Cerebellar cortex (tissue), 1 donor: ENCODE measurements around the gene ATP2B2.

Experiments
- DNase-seq: peaks from one replicate; pipeline ENCODE4 v3.0.0-alpha.2; 2015; ENCODE audit warnings: low spot score

ATP2B2 gene

DNA sequence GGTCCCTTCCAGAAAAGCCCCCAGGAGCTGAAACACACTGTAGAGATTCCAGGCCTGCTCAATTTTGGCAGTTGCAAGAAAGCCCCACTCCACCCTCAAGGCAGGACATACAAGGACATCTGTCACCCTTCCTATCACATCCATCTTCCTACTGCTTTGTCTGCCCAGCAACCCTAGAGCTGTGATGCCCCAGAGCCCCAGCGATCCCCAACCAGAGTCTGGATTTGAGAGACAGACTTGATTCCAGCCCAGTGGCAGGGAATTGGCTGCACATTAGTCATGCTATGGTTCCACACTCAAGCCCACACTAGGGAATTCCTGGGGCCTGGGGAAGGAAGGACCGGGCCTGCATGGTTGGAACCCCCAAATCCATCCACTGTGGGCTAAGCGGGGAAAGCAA, 56.8 kb downstream of the ATP2B2 start:
- no peak for DNase-seq

DNA sequence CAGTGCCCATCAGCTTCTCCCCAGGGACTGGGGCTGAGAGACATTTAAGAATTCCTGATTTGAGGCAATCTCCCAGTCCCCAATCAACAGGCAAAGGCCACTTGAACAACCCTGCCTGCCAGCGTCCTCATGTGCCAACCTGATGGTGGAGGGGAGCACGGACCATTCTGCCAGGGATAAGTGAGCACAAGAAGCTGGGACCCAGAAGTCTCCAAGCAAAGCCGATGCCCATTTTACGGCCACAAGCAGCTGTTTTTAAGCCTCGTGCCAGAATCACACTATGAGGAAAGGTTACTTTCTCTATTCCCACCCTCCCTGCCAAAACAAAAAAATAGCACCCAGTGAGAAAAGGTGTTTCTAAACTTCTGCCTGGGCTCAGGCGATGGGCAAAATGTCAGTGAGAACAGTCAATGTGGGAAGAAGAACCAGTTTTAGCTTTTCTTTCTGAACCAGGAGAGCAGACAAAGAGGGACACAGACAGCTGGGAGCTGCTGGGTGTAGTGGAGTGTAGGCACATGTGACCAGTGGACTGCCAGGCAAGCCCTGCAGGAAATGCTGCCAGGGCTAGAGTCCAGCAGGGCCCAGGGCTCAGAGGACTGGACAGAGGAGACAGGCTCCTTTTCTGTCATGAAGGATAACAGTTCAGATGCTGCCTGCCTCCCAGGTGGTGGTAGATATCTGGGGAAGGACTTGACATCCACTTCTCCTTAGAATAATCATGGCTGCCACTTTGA, 57.7 kb downstream of the ATP2B2 start:
- DNase-seq = peak; percentile 79

DNA sequence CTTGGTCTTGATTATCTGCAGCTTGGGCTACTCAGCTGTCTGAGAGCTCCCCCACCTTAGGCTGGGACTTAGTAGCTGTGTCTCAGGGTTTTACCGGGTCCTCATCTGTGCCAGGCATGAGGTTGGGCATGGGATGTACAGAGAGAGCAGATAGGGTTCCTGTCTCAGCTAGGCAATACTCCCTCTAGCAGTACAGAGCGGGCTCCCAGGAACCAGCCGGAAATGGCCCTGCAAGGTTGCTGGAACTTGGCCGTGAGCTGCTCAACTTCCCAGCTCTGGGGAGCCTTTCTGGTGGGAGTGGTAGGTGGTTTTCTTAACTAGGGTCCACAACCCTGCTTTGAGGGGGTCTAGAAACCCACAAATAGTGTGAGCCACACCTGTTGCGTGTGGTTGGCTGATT, 58.3 kb downstream of the ATP2B2 start:
- no peak for DNase-seq

DNA sequence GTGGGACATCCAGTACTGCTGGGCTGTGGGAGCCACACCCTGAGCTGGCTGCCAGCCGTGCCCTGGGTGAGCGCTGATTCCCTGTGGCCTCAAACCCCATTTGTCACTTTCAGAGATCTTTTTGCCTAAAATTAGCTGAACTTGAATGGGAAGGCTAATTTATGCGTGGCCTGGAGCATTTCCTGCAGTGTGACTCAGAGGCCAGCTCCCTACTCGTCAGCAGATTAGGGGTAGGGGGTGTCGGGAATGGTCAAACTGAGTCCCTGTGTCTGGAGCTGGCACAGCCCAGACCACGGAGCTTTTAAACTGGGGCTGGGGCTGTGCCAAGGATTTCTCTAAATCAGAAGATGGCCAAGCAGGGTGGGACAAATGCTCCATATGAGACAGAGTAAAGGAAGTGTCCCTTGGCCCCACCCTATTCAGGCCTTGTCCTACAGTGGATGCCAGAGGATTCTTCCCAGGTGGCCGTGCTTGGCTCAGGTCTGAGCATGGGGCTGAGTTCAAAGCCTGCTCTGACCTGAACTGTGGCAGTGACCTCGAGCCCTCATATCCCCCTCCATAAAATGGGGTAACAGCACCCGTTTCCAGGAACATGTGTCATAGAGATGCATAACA, 59.7 kb downstream of the ATP2B2 start:
- no peak for DNase-seq

DNA sequence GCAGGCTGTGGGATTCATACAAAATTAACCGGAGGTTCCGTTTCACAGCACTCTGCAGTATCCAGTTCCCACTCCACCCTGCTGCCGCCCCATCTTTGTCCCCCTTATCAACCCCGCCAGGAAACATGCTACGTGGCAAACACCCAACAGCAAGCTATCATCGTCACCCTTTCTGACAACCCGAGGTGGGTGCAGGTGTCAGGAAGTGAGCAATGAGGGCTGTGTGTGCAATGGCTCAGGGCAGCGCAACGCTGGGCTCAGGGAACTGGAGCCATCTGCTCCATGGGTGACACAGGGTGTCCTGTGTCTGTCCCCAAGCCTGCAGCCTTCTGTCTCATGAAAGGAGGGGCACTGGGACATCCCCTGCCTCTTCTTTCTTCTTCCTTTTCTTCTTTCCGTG, 60.9 kb downstream of the ATP2B2 start:
- no peak for DNase-seq

DNA sequence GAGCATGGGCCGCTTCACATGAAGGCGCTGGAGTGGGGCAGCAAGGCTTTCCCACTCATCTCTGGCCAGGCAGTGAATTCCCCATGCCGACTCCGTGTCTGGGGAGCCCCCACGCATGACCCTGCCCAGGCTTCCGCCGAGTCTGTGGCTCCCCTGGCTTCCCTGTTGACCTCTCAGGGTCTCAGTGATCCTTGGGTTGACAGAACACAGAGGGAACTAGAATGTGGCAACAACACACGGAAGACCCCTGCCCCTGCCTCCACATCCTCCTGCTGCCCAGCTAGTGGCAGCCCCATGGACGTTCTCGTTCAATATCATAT, 61.3 kb downstream of the ATP2B2 start:
- DNase-seq = no peak

DNA sequence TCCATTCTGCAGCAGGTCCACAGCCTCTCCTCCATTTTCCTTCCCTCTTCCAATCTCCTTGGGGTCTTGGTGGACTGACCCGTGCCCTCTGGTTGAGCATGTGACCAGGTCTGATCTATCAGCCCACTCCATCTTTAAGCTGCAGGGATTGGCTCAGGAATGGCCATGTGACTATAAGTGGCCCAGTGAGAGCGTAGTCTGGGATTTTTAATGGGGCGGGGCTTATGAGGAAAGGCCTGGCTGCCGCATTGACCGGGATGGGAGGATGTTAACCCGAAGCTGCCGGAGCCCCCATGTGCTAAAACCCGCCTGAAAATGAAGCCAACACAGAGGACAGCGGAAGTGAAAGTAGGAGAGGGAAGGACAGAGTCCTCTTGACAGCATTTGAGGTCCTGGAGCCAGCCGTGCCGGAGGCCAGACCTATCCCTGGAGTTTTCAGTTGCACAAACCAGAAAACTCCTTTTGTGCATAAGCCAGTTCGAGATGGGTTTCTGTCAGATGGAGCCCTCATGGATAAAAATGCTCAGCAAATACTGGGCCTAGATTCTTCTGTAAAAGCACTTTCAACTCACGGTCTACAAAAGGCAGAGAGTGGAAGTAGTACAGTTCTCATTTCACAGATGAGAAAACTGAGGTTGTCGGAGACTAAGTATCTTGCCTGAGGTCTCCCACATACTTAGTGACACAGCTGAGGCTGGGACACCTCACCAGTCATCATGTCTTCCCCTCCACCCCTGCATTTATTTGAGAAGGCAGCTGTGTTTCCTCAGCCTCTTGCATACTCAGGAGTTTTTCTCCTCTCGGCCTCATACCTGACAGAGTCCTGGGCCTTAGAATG, 61.9 kb downstream of the ATP2B2 start:
- no peak for DNase-seq

DNA sequence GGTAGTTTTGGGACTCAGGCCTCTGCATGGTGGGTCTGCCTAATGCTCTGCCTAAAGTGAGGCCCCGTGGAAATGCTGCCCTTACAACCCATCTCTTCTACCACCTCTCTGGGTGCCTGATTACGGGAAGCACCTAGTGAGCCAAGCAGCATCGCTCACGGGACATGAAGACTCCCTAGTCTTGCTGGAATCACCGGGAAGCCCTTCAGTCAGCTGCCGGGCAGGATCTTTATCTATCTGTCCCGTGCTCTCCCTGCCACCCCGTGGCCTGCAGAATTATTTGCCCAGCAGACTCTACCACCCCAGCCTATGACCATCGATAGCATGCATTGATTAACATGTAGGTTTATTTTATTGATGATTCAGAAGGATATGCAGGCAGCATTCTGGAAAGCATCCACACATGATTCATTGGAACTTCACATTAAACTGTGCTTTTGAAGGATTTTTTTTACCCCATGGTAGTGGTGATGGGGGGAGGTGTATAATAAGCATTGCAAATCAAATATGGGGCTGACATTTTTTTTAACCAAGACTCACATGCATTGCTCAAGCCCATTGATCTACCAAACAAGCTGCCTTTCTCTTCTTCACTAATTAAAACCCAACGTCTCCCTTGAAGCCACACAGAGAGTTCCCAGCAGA, 63.1 kb downstream of the ATP2B2 start:
- DNase-seq = no peak

DNA sequence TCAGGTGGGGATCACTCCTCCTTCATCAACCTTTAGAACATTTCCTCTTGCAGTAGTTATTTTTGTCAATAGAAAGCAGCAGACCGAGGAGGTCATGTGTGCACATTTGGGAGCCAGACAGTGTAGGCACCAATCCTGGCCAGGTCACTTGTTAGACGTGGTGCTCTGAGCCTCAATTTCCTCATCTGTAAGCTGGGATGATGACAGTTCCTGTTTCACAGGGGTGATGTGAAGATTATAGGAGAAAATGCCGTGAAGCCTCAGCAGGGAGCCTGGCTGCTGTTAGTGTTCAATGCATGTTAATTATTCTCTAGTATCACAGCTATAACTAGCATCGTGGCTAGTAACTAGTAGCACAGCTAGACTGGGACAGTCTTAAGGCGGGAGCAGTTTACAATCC, 64.7 kb downstream of the ATP2B2 start:
- no peak for DNase-seq

DNA sequence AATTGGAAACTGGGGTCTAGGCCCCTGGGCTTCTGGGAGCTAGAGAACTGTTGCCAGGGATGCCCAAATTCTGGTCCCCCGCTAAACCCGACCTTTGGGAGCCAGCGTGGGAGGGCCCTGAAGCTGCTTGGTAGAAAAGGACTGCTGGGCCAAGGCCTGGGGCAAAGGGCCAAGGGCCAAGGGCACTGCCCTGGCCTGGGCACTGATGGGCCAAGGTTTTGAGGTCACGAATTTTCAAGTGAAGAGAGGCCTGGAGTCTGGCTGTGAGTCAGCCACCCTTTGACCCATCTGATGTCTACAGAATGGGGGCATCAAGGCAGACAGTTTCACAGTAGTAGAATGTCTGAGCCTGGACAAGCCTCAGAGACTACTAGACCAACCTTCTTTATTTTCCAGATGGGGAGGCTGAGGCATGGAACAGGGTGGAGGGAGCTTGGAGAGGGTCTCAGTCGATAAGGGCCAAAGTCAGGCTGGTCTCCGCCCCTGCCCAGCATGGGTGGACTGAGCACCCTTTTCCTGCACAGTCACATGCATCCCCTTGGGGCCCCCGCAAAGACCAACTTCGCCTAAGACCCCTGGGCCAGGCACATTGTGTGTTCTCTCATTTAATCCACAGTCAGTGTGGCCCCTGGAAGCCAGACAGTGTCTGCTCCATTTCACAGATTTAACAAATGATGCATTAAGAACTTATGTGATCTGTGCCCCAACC, 66.3 kb downstream of the ATP2B2 start:
- no peak for DNase-seq

DNA sequence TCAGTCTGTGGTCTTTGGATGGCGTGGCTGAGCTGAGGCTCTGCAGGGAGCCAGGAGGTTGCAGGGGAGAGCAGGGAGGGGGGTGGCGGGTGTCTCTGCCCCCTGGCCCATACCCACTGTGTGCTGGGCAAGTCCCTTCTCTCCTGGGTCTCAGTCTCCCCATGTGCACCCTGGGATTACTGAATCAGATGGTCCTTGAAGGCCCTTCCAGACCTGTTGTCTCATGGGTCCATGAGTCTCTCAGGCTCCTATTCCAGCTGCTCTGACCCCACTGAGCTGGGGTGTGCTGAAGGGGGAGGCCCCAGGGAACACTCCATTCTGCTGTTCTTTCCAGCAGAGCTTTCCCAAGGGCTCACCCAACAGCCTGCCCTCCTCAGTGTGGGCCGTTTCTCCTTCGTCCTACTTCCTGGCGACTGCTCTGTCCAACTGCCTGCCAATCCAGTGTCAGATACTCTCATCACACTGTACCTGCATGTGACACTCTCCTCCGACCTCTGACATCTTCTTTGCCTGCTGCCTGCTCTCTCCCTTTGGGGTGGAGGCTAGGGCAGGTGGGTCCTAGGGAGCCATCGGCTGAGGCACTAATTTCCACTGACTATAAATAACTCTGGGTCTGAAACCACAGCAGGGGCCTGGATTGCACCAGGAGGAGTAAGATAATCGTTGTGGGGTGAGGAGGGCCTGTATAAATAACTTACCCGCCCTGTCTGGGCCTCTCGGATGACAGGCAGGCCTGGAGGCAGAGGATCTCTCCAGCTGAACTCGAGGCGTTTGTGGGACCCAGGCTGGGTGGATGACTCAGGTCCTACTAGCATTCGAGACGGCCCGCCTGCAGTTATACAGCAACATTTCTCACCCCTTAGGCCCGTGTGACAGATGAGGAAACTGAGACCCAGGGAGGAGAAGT, 67.1 kb downstream of the ATP2B2 start:
- no peak for DNase-seq

DNA sequence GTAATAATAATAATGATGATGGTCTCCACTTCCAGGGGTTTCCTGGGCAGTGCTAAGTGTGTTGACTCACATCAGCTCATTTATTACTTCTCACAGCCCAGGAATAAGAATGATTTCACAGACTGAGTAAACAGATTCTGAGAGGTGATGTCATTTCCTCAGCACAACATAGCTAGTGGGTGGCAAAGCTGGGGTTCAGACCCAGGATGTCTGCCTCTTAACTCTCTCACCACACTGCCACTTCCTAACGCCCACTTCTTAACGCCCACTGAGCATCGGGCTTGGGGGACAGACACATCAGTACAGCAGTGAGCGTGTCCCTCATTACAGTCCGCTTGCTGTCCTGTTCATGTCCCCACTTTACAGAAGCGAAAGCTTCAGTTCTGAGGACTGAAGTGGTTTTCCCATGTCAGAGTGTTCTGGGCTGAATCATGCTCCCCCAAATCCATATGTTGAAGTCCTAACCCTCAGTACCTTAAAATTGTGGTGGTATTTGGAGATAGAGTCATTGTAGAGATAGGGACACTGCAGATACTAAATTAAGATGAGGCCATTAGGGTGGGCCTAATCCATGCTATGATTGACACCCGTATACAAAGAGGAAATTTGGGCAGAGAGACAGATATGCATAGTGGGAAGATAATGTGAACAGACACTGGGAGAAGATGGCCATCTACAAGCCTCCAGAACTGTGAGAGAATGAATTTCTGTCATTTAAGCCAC, 68.0 kb downstream of the ATP2B2 start:
- DNase-seq = no peak

DNA sequence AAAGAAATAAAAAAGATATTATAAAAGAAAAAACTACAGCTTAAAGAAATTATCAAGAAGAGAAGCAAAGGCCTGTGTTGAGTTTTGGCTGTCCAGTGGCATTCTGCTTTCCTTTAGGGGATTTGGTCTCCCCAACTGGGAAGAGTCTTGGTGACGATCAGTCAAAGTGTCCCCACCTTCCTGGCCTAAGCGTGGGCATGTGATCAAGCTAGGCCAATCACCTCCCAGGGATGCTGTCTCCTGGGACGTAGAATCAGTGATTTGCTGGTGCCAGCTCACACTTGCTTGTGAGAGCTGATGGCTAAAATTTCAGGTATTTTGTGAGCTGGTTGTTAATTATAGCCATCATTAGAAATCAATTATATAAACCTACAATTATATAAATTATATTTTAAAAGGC, 69.5 kb downstream of the ATP2B2 start:
- DNase-seq = no peak

DNA sequence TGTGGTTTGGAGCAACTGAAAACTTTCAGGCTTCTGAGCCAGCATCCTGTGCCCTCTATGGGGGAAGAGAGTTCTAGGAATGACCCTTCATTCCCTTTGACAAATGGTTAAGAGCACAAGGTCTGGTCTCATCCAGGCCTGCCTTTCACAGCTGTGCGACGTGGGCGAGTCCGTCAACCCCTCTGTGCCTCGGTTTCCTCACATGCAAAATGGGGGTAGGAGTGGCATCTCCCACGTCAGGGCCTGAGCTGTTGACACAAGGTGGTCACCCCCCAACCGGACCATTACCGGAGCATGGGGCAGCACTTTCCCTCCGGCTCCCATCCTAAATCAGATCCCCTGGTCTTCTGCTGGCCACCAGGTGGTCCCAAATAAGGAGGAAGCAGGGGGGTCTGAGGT, 70.4 kb downstream of the ATP2B2 start:
- no peak for DNase-seq

DNA sequence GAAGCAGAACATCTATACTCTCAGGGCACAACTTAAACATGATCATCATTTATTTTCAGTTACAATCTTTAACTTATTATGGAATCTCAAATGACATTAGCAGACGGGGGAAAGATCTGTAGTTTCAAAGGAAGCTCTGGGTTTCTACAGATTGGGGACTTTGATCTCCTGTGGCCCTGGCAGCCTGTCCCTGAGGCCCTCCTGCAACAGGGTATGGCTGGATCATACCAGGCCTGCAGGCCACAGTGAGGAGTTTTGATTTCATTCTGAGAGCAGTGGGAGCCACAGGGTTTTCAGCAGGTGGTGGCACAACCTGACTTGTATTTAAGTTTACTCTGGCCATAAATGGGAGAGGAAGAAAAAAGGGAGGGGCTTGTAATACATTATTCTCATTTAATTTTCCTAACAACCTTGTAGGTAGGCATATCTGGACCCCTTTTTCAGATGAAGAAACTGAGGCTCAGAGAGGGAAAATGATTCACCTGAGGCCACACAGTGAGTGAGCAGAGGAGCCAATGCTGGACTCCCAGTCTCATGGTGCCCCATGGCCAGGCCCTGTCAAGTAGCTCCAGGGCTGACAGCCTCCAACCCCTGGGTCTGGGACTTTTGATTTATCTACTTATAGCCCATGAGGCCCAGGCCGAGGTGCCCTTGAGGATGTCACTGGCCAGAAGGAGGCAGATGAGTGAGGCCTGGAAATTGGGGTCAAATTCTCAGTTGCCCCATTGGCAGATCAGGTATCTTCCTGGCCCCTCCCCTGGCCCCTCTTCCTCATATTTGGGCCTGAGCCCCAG, 71.0 kb downstream of the ATP2B2 start:
- no peak for DNase-seq

DNA sequence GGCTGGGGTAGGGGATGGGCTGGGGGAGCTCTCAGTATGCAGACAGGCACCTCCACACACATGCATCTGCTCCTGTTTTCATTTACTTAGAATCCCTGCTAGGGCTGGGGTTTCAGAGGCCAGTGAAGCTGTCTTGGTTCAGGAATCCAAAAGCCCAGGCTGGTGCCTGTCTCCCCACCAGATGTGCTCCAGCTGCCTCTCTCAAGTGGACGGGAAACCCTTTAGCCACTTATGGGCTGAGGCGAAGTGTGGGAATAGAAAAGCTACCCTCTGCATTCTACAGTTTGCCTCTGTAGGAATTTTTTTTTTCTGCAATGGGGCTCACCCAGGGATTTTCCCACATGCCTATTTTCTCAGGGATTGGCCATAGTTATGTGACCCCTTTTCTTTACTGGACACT, 72.5 kb downstream of the ATP2B2 start:
- DNase-seq = no peak

DNA sequence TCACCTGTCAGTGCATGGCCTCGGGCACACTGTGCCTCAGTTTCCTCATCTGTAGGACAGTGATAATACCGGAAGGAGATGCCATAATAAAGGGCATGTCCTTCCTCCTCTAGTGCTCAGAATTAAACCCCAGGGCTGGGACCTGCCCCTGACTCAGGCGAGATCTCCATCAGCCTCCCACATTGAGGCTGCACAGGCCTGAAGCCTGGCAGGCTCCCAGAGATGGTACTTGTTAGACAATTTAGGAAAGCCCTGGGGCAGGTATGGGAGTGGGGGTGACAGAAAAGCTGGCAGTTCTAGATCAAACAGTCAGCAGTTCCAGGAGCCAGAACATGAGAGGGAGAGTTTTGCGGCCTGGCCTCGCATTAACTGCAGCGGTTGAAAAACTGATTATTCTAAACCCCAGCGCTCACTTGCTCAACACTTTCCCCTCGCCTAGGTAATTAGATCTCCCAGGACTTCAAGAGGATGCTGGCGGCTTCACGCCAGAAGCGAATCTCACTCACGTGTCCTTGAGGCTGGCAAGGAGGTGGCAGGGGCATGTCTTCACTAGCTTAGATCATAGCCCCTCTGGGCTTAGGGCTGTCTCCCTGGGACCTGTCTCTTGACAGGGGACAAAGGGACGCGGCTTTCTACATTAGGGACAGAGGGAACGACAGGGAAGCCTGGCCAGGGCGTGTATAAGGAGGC, 73.1 kb downstream of the ATP2B2 start:
- DNase-seq = peak; percentile 34

DNA sequence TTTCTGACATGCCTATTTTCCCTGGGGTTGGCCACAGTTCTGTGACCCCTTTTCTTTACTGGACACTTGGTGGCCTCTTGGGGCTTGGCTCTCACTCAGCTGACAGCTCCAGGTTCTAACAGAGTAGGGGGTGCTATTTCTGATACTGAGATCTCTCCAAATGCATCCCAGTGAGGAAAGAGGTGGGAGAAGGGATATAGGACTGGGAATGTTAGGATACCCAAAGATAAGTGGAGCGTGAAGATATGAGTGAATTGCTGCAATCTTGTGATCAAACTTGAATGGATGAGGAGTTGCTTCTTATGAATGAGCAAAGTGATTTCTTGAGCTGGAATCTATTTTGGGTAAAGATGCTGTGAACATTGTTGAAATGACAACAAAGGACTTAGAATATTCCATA, 74.6 kb downstream of the ATP2B2 start:
- no peak for DNase-seq
